AG20443 (cell line): ENCODE results near the gene SLC35D1.
A peak's percentile ranks its signal among the peaks of the same experiment; 100 is the strongest.
"Not testable (repeated sequence)": the region's sequence is repeated elsewhere in the genome, so short reads cannot be mapped to it uniquely, and the experiment has no call there.

Experiments used
- DNase-seq: peaks from one replicate; pipeline ENCODE4 v3.0.0; 2012; ENCODE audit warnings: low spot score, mixed read lengths

Gene SLC35D1

DNA sequence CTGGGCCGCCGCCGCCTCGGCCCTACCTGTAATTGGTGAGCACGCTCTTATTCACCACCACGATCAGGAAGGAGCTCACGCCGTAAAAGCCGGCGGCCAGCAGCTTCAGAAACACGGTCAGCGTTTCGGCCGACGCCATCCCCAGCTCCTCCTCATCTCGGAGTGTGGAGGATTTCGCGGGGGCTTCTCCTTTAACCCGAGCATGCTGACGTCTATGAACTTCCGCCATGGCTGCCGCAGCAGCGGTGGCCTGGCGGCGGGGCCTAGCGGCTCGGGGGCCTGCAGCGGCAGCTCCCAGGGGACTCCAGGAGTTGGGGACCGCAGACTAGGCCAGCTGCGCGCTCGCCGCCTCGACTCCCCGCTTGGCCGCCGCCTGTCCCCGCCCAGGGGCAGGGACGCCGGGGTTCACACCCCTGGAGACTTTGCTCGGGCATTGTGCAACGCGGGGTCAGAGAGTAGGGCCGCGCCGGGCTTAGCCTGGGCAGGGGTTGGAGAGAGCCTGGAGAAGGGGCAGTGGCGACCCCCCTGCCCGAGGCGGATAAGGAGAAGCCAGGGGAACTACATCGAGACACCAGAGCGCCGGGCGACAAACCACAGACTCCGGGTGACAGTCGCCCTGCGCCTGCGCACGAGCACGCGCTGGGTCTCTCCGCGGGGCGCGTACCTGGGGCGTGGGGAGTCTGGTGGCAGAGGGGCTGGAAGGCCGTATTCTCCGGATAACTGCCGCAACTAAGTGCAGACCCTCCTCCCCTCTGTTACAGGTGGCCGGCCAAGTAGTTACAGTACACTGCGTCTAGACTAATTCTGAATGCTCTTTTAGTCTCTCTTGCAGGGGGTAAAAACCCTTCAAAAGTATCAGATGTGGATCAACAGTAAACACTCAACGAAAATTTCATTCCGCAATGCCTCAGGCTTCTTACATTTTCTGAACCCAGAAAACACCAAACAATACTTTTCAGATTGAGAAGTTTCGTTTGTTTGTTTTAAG is at the start of gene SLC35D1:
TSS of gene SLC35D1 (minus strand) at position 364 of the 988 bp plus-strand sequence. CDS start at position 229, 135 bp downstream.
- peak; percentile 80 for DNase-seq

- no peak for DNase-seq
Observed at GRCh38 chr1:67103548-67103947, 49.6 kb upstream of the SLC35D1 start.

GRCh38 chr1:67100833-67101232 is 46.9 kb upstream of the SLC35D1 start:
- no peak for DNase-seq

GRCh38 chr1:67097305-67097704 is 43.4 kb upstream of the SLC35D1 start:
- DNase-seq = no peak

GRCh38 chr1:67094191-67094590 is 40.2 kb upstream of the SLC35D1 start:
- no peak for DNase-seq

DNA sequence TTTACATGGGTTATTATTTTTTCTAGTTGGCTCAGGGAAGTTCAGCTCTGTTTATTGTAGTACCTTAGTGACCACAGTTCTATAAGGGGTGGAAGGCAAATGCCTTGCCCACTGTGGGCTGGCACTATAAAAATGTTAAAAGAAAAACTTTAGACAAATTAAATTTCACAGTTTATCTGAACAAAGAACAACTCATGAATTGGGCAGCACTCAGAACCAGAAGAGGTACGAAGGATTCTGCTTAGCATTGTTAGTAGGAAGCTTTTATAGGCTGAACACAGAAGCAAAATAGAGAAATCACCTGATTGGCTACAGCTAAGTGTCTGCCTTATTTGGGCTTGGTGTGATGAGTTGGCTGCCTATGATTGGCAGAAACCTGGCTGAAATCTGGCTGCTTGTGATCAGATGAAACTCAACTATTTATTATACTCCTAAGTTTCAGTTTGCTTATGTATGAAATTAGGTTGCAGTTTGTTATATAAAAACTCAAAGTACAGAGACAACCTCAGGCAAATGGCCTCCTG is 35.8 kb upstream of the SLC35D1 start:
- no peak for DNase-seq

DNA sequence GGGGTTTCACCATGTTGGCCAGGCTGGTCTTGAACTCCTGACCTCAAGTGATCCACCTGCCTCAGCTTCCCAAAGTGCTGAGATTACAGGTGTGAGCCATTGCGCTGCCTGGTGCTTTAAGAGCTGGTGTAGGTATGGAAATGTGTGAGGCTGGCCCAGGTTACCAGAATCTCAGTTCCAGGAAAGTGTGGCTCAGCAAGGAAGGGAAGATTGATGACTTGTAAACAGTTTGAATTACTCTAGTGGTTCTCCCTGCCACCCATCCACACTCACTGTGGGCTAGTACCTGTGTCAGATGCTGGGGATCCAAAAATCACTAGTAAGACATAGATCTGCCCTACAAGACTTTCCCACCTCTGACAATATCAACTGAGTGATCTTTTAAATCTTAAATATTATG is 34.5 kb upstream of the SLC35D1 start:
- no peak for DNase-seq

DNA sequence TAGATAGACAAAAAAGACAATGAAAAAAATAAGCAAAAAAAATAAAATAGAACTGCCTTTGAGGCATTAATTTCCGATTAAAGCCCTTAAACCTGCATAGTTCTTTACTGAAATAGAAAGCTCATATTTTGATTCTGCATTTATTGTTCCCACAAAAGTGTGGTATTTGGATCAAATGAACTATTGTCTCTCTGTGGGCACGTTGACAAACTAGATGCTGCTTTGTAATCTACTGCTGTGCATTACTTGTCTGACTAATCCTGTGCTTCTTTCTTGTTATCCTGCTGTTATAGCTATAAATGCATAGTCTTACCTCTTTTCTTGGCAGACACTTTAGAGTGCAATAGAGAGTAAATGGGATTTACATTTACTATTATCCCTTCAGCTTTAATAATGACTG is 31.4 kb upstream of the SLC35D1 start:
- DNase-seq = no peak

DNA sequence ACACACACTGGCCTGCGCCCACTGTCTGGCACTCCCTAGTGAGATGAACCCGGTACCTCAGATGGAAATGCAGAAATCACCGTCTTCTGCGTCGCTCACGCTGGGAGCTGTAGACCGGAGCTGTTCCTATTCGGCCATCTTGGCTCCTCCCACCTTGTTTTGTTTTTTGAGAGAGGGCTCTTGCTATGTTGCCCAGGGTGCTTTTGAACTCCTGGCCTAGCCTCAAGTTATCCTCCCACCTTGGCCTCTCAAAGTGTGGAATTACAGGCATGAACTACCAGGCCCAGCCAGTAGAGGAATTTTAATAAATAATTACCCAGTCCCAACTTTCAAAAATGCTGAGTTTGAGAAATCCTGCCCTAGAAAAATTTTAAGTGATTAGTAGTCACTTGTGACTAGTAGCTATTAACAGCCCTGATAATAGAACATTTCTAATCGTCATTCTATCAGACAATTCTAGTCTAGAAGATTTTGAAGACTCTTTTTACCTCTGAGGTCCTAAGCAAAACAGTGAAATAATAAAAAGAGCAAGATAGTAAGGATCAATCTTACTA is 30.9 kb upstream of the SLC35D1 start:
- DNase-seq = no peak

- no peak for DNase-seq
Observed at GRCh38 chr1:67078291-67078690, 24.3 kb upstream of the SLC35D1 start.

GRCh38 chr1:67077593-67077992 is 23.6 kb upstream of the SLC35D1 start:
- no peak for DNase-seq

DNA sequence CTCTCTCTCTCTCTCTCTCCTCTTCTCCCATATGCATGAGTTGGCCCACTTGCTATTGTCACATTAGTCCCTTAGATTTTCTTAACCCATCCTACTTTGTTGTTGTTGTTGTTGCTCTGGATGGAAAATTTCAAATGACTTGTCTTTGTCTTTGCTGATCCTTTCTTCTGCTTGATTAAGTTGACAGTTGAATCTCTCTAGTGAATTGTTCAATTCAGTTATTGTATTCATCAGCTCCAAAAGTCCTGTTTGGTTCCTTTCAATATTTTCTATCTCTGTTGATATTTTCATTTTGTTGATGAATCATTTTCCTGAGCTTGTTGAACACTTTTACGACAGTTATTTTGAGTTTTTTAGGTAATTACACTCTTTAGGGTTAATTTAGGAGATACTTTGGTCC is 18.8 kb upstream of the SLC35D1 start:
- DNase-seq = no peak

- DNase-seq = not testable (repeated sequence)
Observed at GRCh38 chr1:67067655-67068054, 13.7 kb upstream of the SLC35D1 start.

- no peak for DNase-seq
Observed at GRCh38 chr1:67062412-67062811, 8.5 kb upstream of the SLC35D1 start.

DNA sequence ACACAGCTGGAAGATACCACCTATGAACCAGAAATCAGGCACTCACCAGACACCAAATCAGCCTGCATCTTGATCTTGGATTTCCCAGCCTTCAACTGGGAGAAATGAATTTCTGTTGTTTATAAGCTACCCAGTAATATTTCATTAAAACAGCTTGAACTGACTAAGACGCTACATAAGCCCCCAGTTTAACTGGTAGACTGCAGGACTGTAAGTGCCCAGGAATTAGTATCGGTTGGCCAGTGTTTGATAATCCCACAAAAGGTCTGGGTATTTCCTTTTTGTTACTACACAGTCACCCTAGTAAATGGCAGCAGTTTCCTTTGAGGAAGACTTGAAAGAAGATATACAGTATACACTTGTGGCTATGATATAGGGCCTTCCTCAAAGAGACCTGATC is 7.3 kb upstream of the SLC35D1 start:
- DNase-seq = no peak

- DNase-seq = peak; percentile 92
Observed at GRCh38 chr1:67060811-67061218, 6.9 kb upstream of the SLC35D1 start.

GRCh38 chr1:67059346-67059745 is 5.4 kb upstream of the SLC35D1 start:
- no peak for DNase-seq

GRCh38 chr1:67058761-67059160 is 4.8 kb upstream of the SLC35D1 start:
- no peak for DNase-seq

DNA sequence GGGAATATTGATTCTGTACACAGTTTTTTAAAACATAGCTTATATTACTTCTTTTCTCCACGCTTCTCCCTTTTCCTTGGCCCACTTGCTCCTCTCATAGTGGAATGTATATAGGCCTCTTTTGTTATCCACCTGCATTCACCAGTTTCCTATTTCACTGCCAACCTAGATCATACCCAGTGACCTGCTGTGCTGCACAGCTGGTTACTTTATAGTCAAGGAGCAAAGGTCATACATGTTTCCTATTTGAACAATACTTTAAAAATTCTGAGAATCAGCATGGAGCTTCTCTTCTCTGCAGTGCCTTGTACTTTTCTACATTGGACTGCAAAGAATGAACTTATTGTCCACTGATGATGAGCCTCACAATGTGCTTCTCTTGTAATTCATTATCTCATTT is 4.3 kb upstream of the SLC35D1 start:
- DNase-seq = no peak

DNA sequence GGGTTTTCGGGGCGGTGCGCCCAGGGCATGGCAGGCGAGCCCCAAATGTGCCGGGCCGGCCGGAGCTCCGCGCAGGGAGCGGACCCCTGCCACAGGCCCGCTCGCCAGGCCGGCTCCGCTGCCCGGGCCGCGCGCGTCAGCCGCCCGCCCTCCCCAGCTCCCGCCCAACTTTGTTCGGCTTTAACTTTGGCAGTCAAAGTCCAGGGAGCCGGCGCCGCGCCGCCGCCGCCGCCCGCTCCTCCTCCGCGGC is 488 bp downstream of the SLC35D1 start:
- DNase-seq = peak; percentile 85

DNA sequence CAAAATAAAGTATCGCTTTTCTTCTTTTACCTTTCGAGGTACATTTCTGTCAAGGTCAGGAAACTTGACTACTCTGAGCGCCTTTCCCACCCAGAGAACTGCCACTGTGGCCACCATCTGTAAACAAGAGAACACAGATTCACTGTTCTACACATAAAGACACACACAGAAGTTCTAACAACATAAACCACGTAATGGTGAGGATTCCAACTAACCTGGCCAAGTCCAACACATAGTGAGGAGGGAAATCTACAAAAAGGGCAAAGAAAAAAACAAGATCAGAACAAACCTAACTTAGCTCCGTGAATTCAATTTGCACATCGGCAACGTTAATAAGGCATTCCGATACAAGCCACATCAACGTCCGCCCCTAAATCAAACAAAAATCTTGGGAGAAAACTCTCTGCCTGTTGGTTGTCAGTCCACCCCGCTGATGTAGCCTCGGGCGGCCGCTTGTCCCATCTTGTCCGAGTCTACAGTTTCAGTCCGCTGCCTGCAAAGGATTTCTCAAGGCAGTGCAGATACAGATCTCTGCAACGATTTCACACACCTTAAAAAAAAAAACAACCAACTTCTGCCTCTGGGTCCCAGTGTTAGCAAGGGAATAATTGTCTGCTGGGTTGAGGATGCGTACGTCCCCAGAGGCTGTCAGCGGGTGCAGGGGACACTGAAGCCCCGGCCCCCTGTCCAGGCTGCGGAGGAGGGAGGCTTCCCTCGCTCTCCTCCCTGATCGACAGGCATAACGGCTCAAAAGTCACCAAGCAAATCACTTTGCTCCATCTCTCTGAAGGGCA is 1.0 kb downstream of the SLC35D1 start:
- DNase-seq = peak; percentile 57

- no peak for DNase-seq
Observed at GRCh38 chr1:67051196-67051595, 2.8 kb downstream of the SLC35D1 start.
